Measurements from ENCODE around the gene LRRC1. TPM values are rescaled to one million over a fixed set of nuclear protein-coding genes. Genes with fewer than 3 reads are reported as not detected.

LRRC1 gene
- total and polyA plus RNA-seq, 2 experiments from 2014 or later, result 11.3 to 16.6 TPM

GRCh38 chr6:53862662-53863462 is 68.1 kb downstream of the LRRC1 start (continued):
- TF ChIP-seq NANOG (IDR thresholded peaks at IDR 0.05; ENCODE audit: borderline replicate concordance), result no peak
- no peak for TF ChIP-seq ETS1 (IDR thresholded peaks at IDR 0.05)
- no peak for TF ChIP-seq JUNB (IDR thresholded peaks at IDR 0.05; ENCODE audit: unreplicated experiment)
- TF ChIP-seq ZNF114 (CRISPR knock-in tag; IDR thresholded peaks at IDR 0.05), result no peak
- no peak for TF ChIP-seq ZNF331 (CRISPR knock-in tag; IDR thresholded peaks at IDR 0.05; ENCODE audit: low read depth)
- no peak for TF ChIP-seq REST (IDR thresholded peaks at IDR 0.05; ENCODE audit: unreplicated experiment)
- no peak for TF ChIP-seq EZH2phosphoT487 (IDR thresholded peaks at IDR 0.05; ENCODE audit: unreplicated experiment)

- ATAC-seq (no peak), DNase-seq (ENCODE audit: low spot score) (no peak)
- no peak overlapping the region for H3K4me3 Mint-ChIP-seq
- H3K4me1 Mint-ChIP-seq, result peaks cover 14% of the 10 kb centered on the region
- TF ChIP-seq ZNF331 (CRISPR knock-in tag; IDR thresholded peaks at IDR 0.05; ENCODE audit: low read depth) (no peak), EZH2 (IDR thresholded peaks at IDR 0.05; ENCODE audit: low read depth, unreplicated experiment) (no peak), POLR2AphosphoS5 (IDR thresholded peaks at IDR 0.05; ENCODE audit: low read depth) (no peak), ZNF114 (CRISPR knock-in tag; IDR thresholded peaks at IDR 0.05) (no peak), REST (IDR thresholded peaks at IDR 0.05; ENCODE audit: unreplicated experiment) (no peak), CTCF (conservative IDR thresholded peaks at IDR 0.05; ENCODE audit: low read depth in 2 of 2) (no peak), STAT1 (IDR thresholded peaks at IDR 0.05; ENCODE audit: unreplicated experiment) (no peak), CREB1 (CRISPR knock-in tag; IDR thresholded peaks at IDR 0.05; ENCODE audit: low read depth) (no peak)
- no peaks in the 10 kb centered on the region for H3K27me3 Mint-ChIP-seq (ENCODE audit: insufficient read depth, low read depth, poor library complexity)
- Histone ChIP-seq H3K36me3 (ENCODE audit: insufficient read depth) (no peaks in the 10 kb centered on the region), H3F3A (replicated peaks; ENCODE audit: low read depth) (no peaks in the 10 kb centered on the region), H3K9me2 (ENCODE audit: insufficient read depth) (0 out of 2 replicates have a peak, but pooled peaks cover 6% of the 10 kb centered on the region), H3K79me2 (replicated peaks; ENCODE audit: insufficient read depth) (peaks cover 7% of the 10 kb centered on the region; the same call in 1 of the 2 replicates), H3K27ac (ENCODE audit: low read depth) (no peak overlapping the region), H3K27me3 (ENCODE audit: insufficient read depth) (no peaks in the 10 kb centered on the region), H4K20me1 (replicated peaks; ENCODE audit: insufficient read depth) (no peaks in the 10 kb centered on the region; the same call in 1 of the 2 replicates), H3K4me1 (ENCODE audit: insufficient read depth) (peaks cover 6% of the 10 kb centered on the region; the same call in 1 of the 2 replicates), H2AFZ (no peak overlapping the region), H3K4me3 (no peak overlapping the region), H3K4me2 (no peak overlapping the region)
- H3K36me3 Mint-ChIP-seq (ENCODE audit: low read depth), result no peaks in the 10 kb centered on the region
- H3K9me3 Mint-ChIP-seq, result no peaks in the 10 kb centered on the region
- H3K27ac Mint-ChIP-seq, result no peak overlapping the region
Measured at GRCh38 chr6:53864781-53865180, 70.0 kb downstream of the LRRC1 start.
